ENCODE results near the gene OR10A3.

The OR10A3 gene

GRCh38 chr11:7890417-7891172, 50.9 kb downstream of the OR10A3 start:
- DNase-seq, result no peak

- no peak for DNase-seq
Observed at GRCh38 chr11:7889985-7890384, 51.5 kb downstream of the OR10A3 start.

Measured in NCI-H1105 treated with DMSO at 0.1 percent for 48 hours (cell line).